Bronchus fibroblast of lung (primary cell): Measurements from ENCODE around the gene LILRB3. TPM values are rescaled to one million over a fixed set of nuclear protein-coding genes. Genes with fewer than 3 reads are reported as not detected.

Source experiments
- total RNA-seq: library from RNA; depleted of rRNA; stranded (reverse); fragments of >200 nt; gene quantifications from 2 replicates; pipeline ENCODE4 v1.2.3, GENCODE V29; 2015

Gene LILRB3
- total RNA-seq = not detected in 2 replicates

GRCh38 chr19:54222474-54223276 lies at the start of gene LILRB3:
TSS of gene LILRB3 (minus strand) at chr19:54223007. CDS start at chr19:54222976, 31 bp downstream.

GRCh38 chr19:54257116-54257480 lies 34.3 kb upstream of the LILRB3 start, which contains the start of gene LILRB5:
TSS of gene LILRB5 (minus strand) at chr19:54257273. CDS start at chr19:54257193, 80 bp downstream.

GRCh38 chr19:54242646-54243045 lies 19.8 kb upstream of the LILRB3 start, which contains the start of gene LILRA6:
TSS of gene LILRA6 (minus strand) at chr19:54242790.

GRCh38 chr19:54191011-54191810 lies 31.6 kb downstream of the LILRB3 start, which contains the start of gene TSEN34:
TSS of gene TSEN34 (plus strand) at chr19:54191308. CDS start at chr19:54191365, 57 bp downstream.

GRCh38 chr19:54189145-54189734 lies 33.6 kb downstream of the LILRB3 start, which contains the start of gene MBOAT7:
TSS of gene MBOAT7 (minus strand) at chr19:54189580. CDS start at chr19:54188508, 1,072 bp downstream.

GRCh38 chr19:54172471-54173358 lies 50.1 kb downstream of the LILRB3 start, which contains the start of gene TMC4:
TSS of gene TMC4 (minus strand) at chr19:54173160. CDS start at chr19:54173117, 43 bp downstream.

Other genes starting within 250 kb of the LILRB3 start
- gene CACNG6, start 231.4 kb downstream of the LILRB3 start, total RNA-seq = not detected in 2 replicates
- gene VSTM1, start 159.1 kb downstream of the LILRB3 start, total RNA-seq = not detected in 2 replicates
- not detected in 2 replicates for gene TARM1, start 141.6 kb downstream of the LILRB3 start, total RNA-seq
- gene OSCAR, start 122.2 kb downstream of the LILRB3 start, total RNA-seq = under 0.01 TPM in 1 of 2 replicates, not detected in the other
- gene NDUFA3, start 120.2 kb downstream of the LILRB3 start, total RNA-seq = 35.5 and 59.8 TPM in 2 replicates
- 21.9 and 22.0 TPM in 2 replicates for gene TFPT, start 107.3 kb downstream of the LILRB3 start, total RNA-seq
- 72.0 and 83.4 TPM in 2 replicates for gene PRPF31, start 107.3 kb downstream of the LILRB3 start, total RNA-seq
- 13.3 and 19.5 TPM in 2 replicates for gene CNOT3, start 85.2 kb downstream of the LILRB3 start, total RNA-seq
- 6.1 and 9.4 TPM in 2 replicates for gene LENG1, start 63.3 kb downstream of the LILRB3 start, total RNA-seq
- 0.17 and 0.45 TPM in 2 replicates for gene TMC4, start 49.8 kb downstream of the LILRB3 start, total RNA-seq
- 79.2 and 85.3 TPM in 2 replicates for gene MBOAT7, start 33.4 kb downstream of the LILRB3 start, total RNA-seq
- gene TSEN34, start 31.7 kb downstream of the LILRB3 start, total RNA-seq = 90.8 and 109 TPM in 2 replicates
- 2,612 and 2,869 TPM in 2 replicates for gene RPS9, start 22.1 kb downstream of the LILRB3 start, total RNA-seq
- not detected in 2 replicates for gene LILRA6, start 19.8 kb upstream of the LILRB3 start, total RNA-seq
- gene LILRB5, start 34.3 kb upstream of the LILRB3 start, total RNA-seq = not detected in 2 replicates
- gene LILRB2, start 58.1 kb upstream of the LILRB3 start, total RNA-seq = not detected in 2 replicates
- not detected in 2 replicates for gene LILRA5, start 90.2 kb upstream of the LILRB3 start, total RNA-seq
- gene LILRA4, start 116.2 kb upstream of the LILRB3 start, total RNA-seq = not detected in 2 replicates
- gene LAIR1, start 141.9 kb upstream of the LILRB3 start, total RNA-seq = not detected in 2 replicates
- not detected in 2 replicates for gene TTYH1, start 192.5 kb upstream of the LILRB3 start, total RNA-seq
- 30.9 and 31.1 TPM in 2 replicates for gene LENG8, start 226.2 kb upstream of the LILRB3 start, total RNA-seq
- gene LENG9, start 240.8 kb upstream of the LILRB3 start, total RNA-seq = 5.1 and 5.5 TPM in 2 replicates